ENCODE data around the gene LHX5. TPM values are rescaled to one million over a fixed set of nuclear protein-coding genes. Genes with fewer than 3 reads are reported as not detected.

Gene LHX5
- total RNA-seq, 2 donors from 2014 or later, result 0.18 TPM; not detected in 1

GRCh38 chr12:113463746-113464451 lies 7.8 kb downstream of the LHX5 start:
- WGBS, 2 experiments (ENCODE audit: insufficient coverage in 1 of 2, insufficient read length in 1 of 2), result 2 to 5% methylated on average over 47 to 57 of the region's 57 CpGs
- Mint-ChIP-seq H3K9me3 (no peaks in the 10 kb centered on the region), H3K27me3 (ENCODE audit: insufficient read depth) (peaks cover 98% of the 10 kb centered on the region), H3K36me3 (ENCODE audit: low read depth) (no peaks in the 10 kb centered on the region), H3K4me3 (peak overlapping the region; percentile 24), H3K27ac (no peak overlapping the region), H3K4me1 (peaks cover 15% of the 10 kb centered on the region)
- H3K9me3 ChIP-seq (ENCODE audit: control insufficient read depth, low read length), result no peaks in the 10 kb centered on the region
- H3K27me3 ChIP-seq (ENCODE audit: control insufficient read depth, insufficient read depth, low read length, poor library complexity, severe bottlenecking), result peaks cover 100% of the 10 kb centered on the region
- TF ChIP-seq, protein P1, sequence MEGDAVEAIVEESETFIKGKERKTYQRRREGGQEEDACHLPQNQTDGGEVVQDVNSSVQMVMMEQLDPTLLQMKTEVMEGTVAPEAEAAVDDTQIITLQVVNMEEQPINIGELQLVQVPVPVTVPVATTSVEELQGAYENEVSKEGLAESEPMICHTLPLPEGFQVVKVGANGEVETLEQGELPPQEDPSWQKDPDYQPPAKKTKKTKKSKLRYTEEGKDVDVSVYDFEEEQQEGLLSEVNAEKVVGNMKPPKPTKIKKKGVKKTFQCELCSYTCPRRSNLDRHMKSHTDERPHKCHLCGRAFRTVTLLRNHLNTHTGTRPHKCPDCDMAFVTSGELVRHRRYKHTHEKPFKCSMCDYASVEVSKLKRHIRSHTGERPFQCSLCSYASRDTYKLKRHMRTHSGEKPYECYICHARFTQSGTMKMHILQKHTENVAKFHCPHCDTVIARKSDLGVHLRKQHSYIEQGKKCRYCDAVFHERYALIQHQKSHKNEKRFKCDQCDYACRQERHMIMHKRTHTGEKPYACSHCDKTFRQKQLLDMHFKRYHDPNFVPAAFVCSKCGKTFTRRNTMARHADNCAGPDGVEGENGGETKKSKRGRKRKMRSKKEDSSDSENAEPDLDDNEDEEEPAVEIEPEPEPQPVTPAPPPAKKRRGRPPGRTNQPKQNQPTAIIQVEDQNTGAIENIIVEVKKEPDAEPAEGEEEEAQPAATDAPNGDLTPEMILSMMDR (conservative IDR thresholded peaks at IDR 0.05), result no peak
- H3K9ac ChIP-seq (ENCODE audit: extremely low read depth, low read length, poor library complexity, severe bottlenecking), result no peak overlapping the region
- H3K36me3 ChIP-seq (ENCODE audit: control insufficient read depth, insufficient read depth, low read length), result no peaks in the 10 kb centered on the region
- no peak overlapping the region for H3K27ac ChIP-seq (ENCODE audit: low read depth, low read length)
- DNase-seq, result peak; percentile 84
- H3K4me3 ChIP-seq (ENCODE audit: low read length), result peak overlapping the region; percentile 35
- H3K4me1 ChIP-seq (ENCODE audit: control insufficient read depth, insufficient read depth, low read length), result no peaks in the 10 kb centered on the region

- Mint-ChIP-seq H3K36me3 (ENCODE audit: low read depth) (no peaks in the 10 kb centered on the region), H3K27ac (no peak overlapping the region), H3K27me3 (ENCODE audit: insufficient read depth) (peaks cover 98% of the 10 kb centered on the region), H3K4me3 (peak overlapping the region; percentile 24), H3K9me3 (no peaks in the 10 kb centered on the region), H3K4me1 (peaks cover 15% of the 10 kb centered on the region)
- H3K4me1 ChIP-seq (ENCODE audit: control insufficient read depth, insufficient read depth, low read length), result no peaks in the 10 kb centered on the region
- H3K36me3 ChIP-seq (ENCODE audit: control insufficient read depth, insufficient read depth, low read length), result no peaks in the 10 kb centered on the region
- H3K9me3 ChIP-seq (ENCODE audit: control insufficient read depth, low read length), result no peaks in the 10 kb centered on the region
- DNase-seq, result peak; percentile 87
- no peak overlapping the region for H3K27ac ChIP-seq (ENCODE audit: low read depth, low read length)
- H3K4me3 ChIP-seq (ENCODE audit: low read length), result peak overlapping the region; percentile 35
- WGBS, 2 experiments (ENCODE audit: insufficient coverage in 1 of 2, insufficient read length in 1 of 2), result 2 to 6% methylated on average over 14 to 91 of the region's 91 CpGs
- H3K27me3 ChIP-seq (ENCODE audit: control insufficient read depth, insufficient read depth, low read length, poor library complexity, severe bottlenecking), result peaks cover 100% of the 10 kb centered on the region
- no peak overlapping the region for H3K9ac ChIP-seq (ENCODE audit: extremely low read depth, low read length, poor library complexity, severe bottlenecking)
- TF ChIP-seq, protein P1 (conservative IDR thresholded peaks at IDR 0.05), result no peak
Measured at GRCh38 chr12:113462998-113463745, 8.5 kb downstream of the LHX5 start.

GRCh38 chr12:113462117-113462774 lies 9.4 kb downstream of the LHX5 start:
- Histone ChIP-seq H3K27ac (ENCODE audit: low read depth, low read length) (no peak overlapping the region), H3K27me3 (ENCODE audit: control insufficient read depth, insufficient read depth, low read length, poor library complexity, severe bottlenecking) (peaks cover 96% of the 10 kb centered on the region), H3K9me3 (ENCODE audit: control insufficient read depth, low read length) (no peaks in the 10 kb centered on the region), H3K9ac (ENCODE audit: extremely low read depth, low read length, poor library complexity, severe bottlenecking) (no peak overlapping the region), H3K4me1 (ENCODE audit: control insufficient read depth, insufficient read depth, low read length) (no peaks in the 10 kb centered on the region), H3K36me3 (ENCODE audit: control insufficient read depth, insufficient read depth, low read length) (no peaks in the 10 kb centered on the region), H3K4me3 (ENCODE audit: low read length) (no peak overlapping the region)
- Mint-ChIP-seq H3K9me3 (no peaks in the 10 kb centered on the region), H3K4me1 (peaks cover 15% of the 10 kb centered on the region), H3K36me3 (ENCODE audit: low read depth) (no peaks in the 10 kb centered on the region), H3K4me3 (peak overlapping the region; percentile 48), H3K27ac (no peak overlapping the region), H3K27me3 (ENCODE audit: insufficient read depth) (peaks cover 93% of the 10 kb centered on the region)
- peak; percentile 98 for DNase-seq
- TF ChIP-seq, protein P1 (conservative IDR thresholded peaks at IDR 0.05), result peak; percentile 92
- 9 to 16% methylated on average over 20 to 25 of the region's 25 CpGs for WGBS, 2 experiments (ENCODE audit: insufficient coverage in 1 of 2, insufficient read length in 1 of 2)

All from endodermal cell (in vitro differentiated cells).